SJCRH30 (cell line): Measurements from ENCODE around the gene ZDHHC8. TPM values are rescaled to one million over a fixed set of nuclear protein-coding genes. Genes with fewer than 3 reads are reported as not detected.
A peak's percentile ranks its signal among the peaks of the same experiment; 100 is the strongest.

Experiments
- DNase-seq, 2 experiments: peaks; one replicate each; pipeline ENCODE4 v3.0.0-alpha.2; 2015 to 2020
- H3K27ac ChIP-seq: fragments of 250-450 bp; sonication (Bioruptor Pico); 2 replicates; pipeline ENCODE4 v1.5.1; 2020; ENCODE audit warnings: mild to moderate bottlenecking, moderate library complexity
- H3K27me3 ChIP-seq: fragments of 250-450 bp; sonication (Bioruptor Pico); 2 replicates; pipeline ENCODE4 v1.5.1; 2020; ENCODE audit warnings: mild to moderate bottlenecking, moderate library complexity
- H3K36me3 ChIP-seq: fragments of 250-450 bp; sonication (Bioruptor Pico); 2 replicates; pipeline ENCODE4 v1.5.1; 2020; ENCODE audit warnings: mild to moderate bottlenecking, moderate library complexity
- H3K4me1 ChIP-seq: fragments of 250-450 bp; sonication (Bioruptor Pico); 2 replicates; pipeline ENCODE4 v1.5.1; 2020; ENCODE audit warnings: mild to moderate bottlenecking, moderate library complexity
- H3K4me3 ChIP-seq: fragments of 250-450 bp; sonication (Bioruptor Pico); 2 replicates; pipeline ENCODE4 v1.5.1; 2020; ENCODE audit warnings: mild to moderate bottlenecking, moderate library complexity
- H3K9me3 ChIP-seq: fragments of 250-450 bp; sonication (Bioruptor Pico); replicated peaks from 2 replicates; pipeline ENCODE4 v1.5.1; 2020; ENCODE audit warnings: mild to moderate bottlenecking, moderate library complexity
- total RNA-seq: library from RNA; depleted of rRNA; stranded (reverse); fragments of >200 nt; shearing (Covaris generic); gene quantifications from 2 replicates; pipeline ENCODE4 v1.2.3, GENCODE V29; 2014

The ZDHHC8 gene
- total RNA-seq, 1 experiment from 2014 or later: 16.4 TPM

- Histone ChIP-seq H3K9me3 (no peaks in the 10 kb centered on the region), H3K4me3 (no peak overlapping the region), H3K27me3 (no peaks in the 10 kb centered on the region), H3K36me3 (peaks cover 78% of the 10 kb centered on the region), H3K27ac (no peak overlapping the region), H3K4me1 (0 out of 2 replicates have a peak, but pooled peaks cover 4% of the 10 kb centered on the region)
- no peak for DNase-seq
These were observed 24.1 kb upstream of the ZDHHC8 start for GRCh38 chr22:20107471-20107901.

- no peaks in the 10 kb centered on the region for H3K9me3 ChIP-seq
- no peak overlapping the region for H3K27ac ChIP-seq
- no peaks in the 10 kb centered on the region for H3K27me3 ChIP-seq
- no peak overlapping the region for H3K4me3 ChIP-seq
- H3K4me1 ChIP-seq: 0 out of 2 replicates have a peak, but pooled peaks cover 4% of the 10 kb centered on the region
- peaks cover 78% of the 10 kb centered on the region for H3K36me3 ChIP-seq
- DNase-seq: no peak
These were observed 23.4 kb upstream of the ZDHHC8 start for GRCh38 chr22:20107951-20108756.

GRCh38 chr22:20108757-20109230 lies 22.8 kb upstream of the ZDHHC8 start:
- DNase-seq: no peak
- Histone ChIP-seq H3K4me1 (no peaks in the 10 kb centered on the region), H3K27ac (no peak overlapping the region), H3K4me3 (no peak overlapping the region), H3K36me3 (peaks cover 78% of the 10 kb centered on the region), H3K27me3 (no peaks in the 10 kb centered on the region), H3K9me3 (no peaks in the 10 kb centered on the region)

GRCh38 chr22:20109411-20110358 lies 21.9 kb upstream of the ZDHHC8 start:
- Histone ChIP-seq H3K4me3 (no peak overlapping the region), H3K9me3 (no peaks in the 10 kb centered on the region), H3K27ac (no peak overlapping the region), H3K4me1 (no peaks in the 10 kb centered on the region), H3K36me3 (peaks cover 83% of the 10 kb centered on the region), H3K27me3 (no peaks in the 10 kb centered on the region)
- DNase-seq: no peak

- H3K4me1 ChIP-seq: no peaks in the 10 kb centered on the region
- no peak overlapping the region for H3K27ac ChIP-seq
- no peak for DNase-seq
- H3K9me3 ChIP-seq: no peaks in the 10 kb centered on the region
- H3K4me3 ChIP-seq: no peak overlapping the region
- H3K36me3 ChIP-seq: peaks cover 76% of the 10 kb centered on the region
- no peaks in the 10 kb centered on the region for H3K27me3 ChIP-seq
These were observed 21.1 kb upstream of the ZDHHC8 start for GRCh38 chr22:20110359-20110985.

- Histone ChIP-seq H3K4me1 (no peaks in the 10 kb centered on the region), H3K36me3 (peaks cover 69% of the 10 kb centered on the region), H3K4me3 (no peak overlapping the region), H3K27ac (no peak overlapping the region), H3K27me3 (no peaks in the 10 kb centered on the region), H3K9me3 (no peaks in the 10 kb centered on the region)
- no peak for DNase-seq
These were observed 20.4 kb upstream of the ZDHHC8 start for GRCh38 chr22:20111045-20111688.

- no peak overlapping the region for H3K27ac ChIP-seq
- H3K9me3 ChIP-seq: no peaks in the 10 kb centered on the region
- no peak overlapping the region for H3K4me3 ChIP-seq
- H3K4me1 ChIP-seq: no peaks in the 10 kb centered on the region
- H3K36me3 ChIP-seq: peaks cover 61% of the 10 kb centered on the region
- no peak for DNase-seq
- H3K27me3 ChIP-seq: no peaks in the 10 kb centered on the region
These were observed 19.6 kb upstream of the ZDHHC8 start for GRCh38 chr22:20111689-20112622.

- Histone ChIP-seq H3K27ac (no peak overlapping the region), H3K9me3 (no peaks in the 10 kb centered on the region), H3K4me3 (no peak overlapping the region), H3K27me3 (no peaks in the 10 kb centered on the region), H3K4me1 (no peaks in the 10 kb centered on the region), H3K36me3 (peaks cover 52% of the 10 kb centered on the region)
- no peak for DNase-seq
These were observed 18.7 kb upstream of the ZDHHC8 start for GRCh38 chr22:20112623-20113511.

GRCh38 chr22:20113551-20114310 lies 17.9 kb upstream of the ZDHHC8 start:
- Histone ChIP-seq H3K4me3 (no peak overlapping the region), H3K9me3 (no peaks in the 10 kb centered on the region), H3K4me1 (peaks cover 2% of the 10 kb centered on the region; the same call in 1 of the 2 replicates), H3K27ac (no peak overlapping the region), H3K36me3 (peaks cover 51% of the 10 kb centered on the region), H3K27me3 (no peaks in the 10 kb centered on the region)
- DNase-seq: no peak

- no peak overlapping the region for H3K27ac ChIP-seq
- no peak overlapping the region for H3K4me3 ChIP-seq
- peaks cover 8% of the 10 kb centered on the region for H3K4me1 ChIP-seq
- no peaks in the 10 kb centered on the region for H3K9me3 ChIP-seq
- no peaks in the 10 kb centered on the region for H3K27me3 ChIP-seq
- H3K36me3 ChIP-seq: peaks cover 51% of the 10 kb centered on the region
- DNase-seq: no peak
These were observed 16.8 kb upstream of the ZDHHC8 start for GRCh38 chr22:20114506-20115475.

GRCh38 chr22:20115691-20116375 lies 15.8 kb upstream of the ZDHHC8 start, which contains the start of gene RANBP1:
TSS of gene RANBP1 (plus strand) at chr22:20116104. CDS start at chr22:20116185, 81 bp downstream.
- DNase-seq: no peak
- H3K36me3 ChIP-seq: peaks cover 51% of the 10 kb centered on the region

More at GRCh38 chr22:20115691-20116375, 15.8 kb upstream of the ZDHHC8 start, which contains the start of gene RANBP1:
- Histone ChIP-seq H3K27ac (peak within 1 kb of the TSS; percentile 49), H3K4me3 (peak within 1 kb of the TSS; percentile 84), H3K4me1 (peaks cover 8% of the 10 kb centered on the region), H3K9me3 (no peaks in the 10 kb centered on the region), H3K27me3 (no peaks in the 10 kb centered on the region)
